Lower leg skin (tissue), 3 donors: ENCODE results near the gene FBXL22.

Experiments used
- POLR2A ChIP-seq, 2 donors: fragments of 450-650 bp; IDR thresholded peaks; one replicate each; pipeline ENCODE4 v1.6.1; 2016 to 2017; ENCODE audit warnings: antibody characterized with exemption in 2 of 2, mild to moderate bottlenecking in 1 of 2, moderate library complexity in 1 of 2
- TF ChIP-seq, protein P1 (sequence below), 3 donors: fragments of 450-650 bp; IDR thresholded peaks; one replicate each; pipeline ENCODE4 v1.5.1; 2016; ENCODE audit warnings: antibody characterized with exemption in 3 of 3, mild to moderate bottlenecking in 3 of 3, moderate library complexity in 2 of 3

DNA sequence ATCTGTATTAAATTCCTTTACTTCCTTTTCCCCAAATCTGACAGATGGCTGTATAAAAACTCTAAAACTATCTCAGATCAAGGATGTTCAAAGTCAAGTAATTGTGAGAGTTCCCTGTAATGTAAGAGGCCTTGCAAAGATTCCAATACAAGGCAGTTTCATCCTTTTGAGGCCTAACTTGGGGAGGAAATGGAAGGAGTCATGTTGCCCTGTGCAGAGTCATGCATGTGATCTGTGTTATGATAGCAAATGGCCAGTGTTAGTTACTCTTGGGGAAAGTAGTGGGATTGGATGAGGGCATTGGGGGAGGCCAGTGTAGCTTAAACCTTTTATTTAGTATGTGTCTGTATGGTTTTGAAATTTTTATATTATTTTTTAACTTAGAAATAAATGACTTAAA lies 23.7 kb upstream of the FBXL22 start:
- TF ChIP-seq, protein P1, sequence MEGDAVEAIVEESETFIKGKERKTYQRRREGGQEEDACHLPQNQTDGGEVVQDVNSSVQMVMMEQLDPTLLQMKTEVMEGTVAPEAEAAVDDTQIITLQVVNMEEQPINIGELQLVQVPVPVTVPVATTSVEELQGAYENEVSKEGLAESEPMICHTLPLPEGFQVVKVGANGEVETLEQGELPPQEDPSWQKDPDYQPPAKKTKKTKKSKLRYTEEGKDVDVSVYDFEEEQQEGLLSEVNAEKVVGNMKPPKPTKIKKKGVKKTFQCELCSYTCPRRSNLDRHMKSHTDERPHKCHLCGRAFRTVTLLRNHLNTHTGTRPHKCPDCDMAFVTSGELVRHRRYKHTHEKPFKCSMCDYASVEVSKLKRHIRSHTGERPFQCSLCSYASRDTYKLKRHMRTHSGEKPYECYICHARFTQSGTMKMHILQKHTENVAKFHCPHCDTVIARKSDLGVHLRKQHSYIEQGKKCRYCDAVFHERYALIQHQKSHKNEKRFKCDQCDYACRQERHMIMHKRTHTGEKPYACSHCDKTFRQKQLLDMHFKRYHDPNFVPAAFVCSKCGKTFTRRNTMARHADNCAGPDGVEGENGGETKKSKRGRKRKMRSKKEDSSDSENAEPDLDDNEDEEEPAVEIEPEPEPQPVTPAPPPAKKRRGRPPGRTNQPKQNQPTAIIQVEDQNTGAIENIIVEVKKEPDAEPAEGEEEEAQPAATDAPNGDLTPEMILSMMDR (IDR thresholded peaks at IDR 0.05): no peak
- TF ChIP-seq POLR2A (IDR thresholded peaks at IDR 0.05): no peak
